ENCODE results near the gene SAPCD1.

DNA sequence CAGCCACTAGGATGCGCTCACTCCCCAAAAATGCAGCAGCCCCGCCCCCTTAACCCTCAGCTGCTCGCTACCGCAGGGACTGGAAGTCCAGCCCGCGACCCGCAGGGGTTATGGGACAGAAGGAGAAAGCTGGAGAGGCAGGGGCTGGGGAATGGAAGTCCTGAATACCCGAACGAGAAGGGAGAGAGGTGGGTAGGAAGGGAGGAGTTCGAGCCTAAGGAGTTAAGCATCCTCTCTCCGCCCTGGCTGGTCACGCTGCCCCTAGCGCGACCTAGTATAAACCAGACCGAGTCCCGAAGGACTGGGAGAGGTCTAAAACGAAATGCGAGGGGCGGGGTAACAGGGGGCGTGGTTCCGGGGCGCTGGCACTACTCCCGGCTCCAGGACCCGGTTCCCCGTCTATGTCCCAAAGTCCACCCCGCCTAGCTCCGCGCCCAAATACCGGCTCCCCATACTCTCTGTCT is 32.9 kb upstream of the SAPCD1 start:
- TF ChIP-seq POLR2A (IDR thresholded peaks at IDR 0.05; ENCODE audit: borderline replicate concordance, extremely low read depth, insufficient read depth, insufficient read length) (no peak), POLR2AphosphoS5 (IDR thresholded peaks at IDR 0.05; ENCODE audit: low read depth, low read length) (peak; percentile 73; the same call in 1 of the 2 replicates), SIN3A (IDR thresholded peaks at IDR 0.05; ENCODE audit: low read depth) (no peak), RAD21 (IDR thresholded peaks at IDR 0.05; ENCODE audit: low read depth) (no peak), SP1 (IDR thresholded peaks at IDR 0.05; ENCODE audit: low read depth) (no peak), EZH2 (IDR thresholded peaks at IDR 0.05) (no peak), CEBPB (IDR thresholded peaks at IDR 0.05; ENCODE audit: low read depth) (no peak), ZNF274 (IDR thresholded peaks at IDR 0.05; ENCODE audit: low read depth, low read length) (no peak), YY1 (IDR thresholded peaks at IDR 0.05; ENCODE audit: extremely low read depth, insufficient replicate concordance, low read depth, low read length) (no peak), JUND (IDR thresholded peaks at IDR 0.05) (no peak)
- TF ChIP-seq, protein P1, sequence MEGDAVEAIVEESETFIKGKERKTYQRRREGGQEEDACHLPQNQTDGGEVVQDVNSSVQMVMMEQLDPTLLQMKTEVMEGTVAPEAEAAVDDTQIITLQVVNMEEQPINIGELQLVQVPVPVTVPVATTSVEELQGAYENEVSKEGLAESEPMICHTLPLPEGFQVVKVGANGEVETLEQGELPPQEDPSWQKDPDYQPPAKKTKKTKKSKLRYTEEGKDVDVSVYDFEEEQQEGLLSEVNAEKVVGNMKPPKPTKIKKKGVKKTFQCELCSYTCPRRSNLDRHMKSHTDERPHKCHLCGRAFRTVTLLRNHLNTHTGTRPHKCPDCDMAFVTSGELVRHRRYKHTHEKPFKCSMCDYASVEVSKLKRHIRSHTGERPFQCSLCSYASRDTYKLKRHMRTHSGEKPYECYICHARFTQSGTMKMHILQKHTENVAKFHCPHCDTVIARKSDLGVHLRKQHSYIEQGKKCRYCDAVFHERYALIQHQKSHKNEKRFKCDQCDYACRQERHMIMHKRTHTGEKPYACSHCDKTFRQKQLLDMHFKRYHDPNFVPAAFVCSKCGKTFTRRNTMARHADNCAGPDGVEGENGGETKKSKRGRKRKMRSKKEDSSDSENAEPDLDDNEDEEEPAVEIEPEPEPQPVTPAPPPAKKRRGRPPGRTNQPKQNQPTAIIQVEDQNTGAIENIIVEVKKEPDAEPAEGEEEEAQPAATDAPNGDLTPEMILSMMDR (IDR thresholded peaks at IDR 0.05 in 2 of 3, conservative IDR thresholded peaks at IDR 0.05 in 1 of 3; ENCODE audit: borderline replicate concordance in 1 of 3, insufficient read depth in 1 of 3, low read depth in 2 of 3, low read length in 2 of 3): peak in 2 of 3 experiments; percentile 50 to 64; a peak in 1 of 6 replicates
- TF ChIP-seq, protein P2, sequence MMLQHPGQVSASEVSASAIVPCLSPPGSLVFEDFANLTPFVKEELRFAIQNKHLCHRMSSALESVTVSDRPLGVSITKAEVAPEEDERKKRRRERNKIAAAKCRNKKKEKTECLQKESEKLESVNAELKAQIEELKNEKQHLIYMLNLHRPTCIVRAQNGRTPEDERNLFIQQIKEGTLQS (IDR thresholded peaks at IDR 0.05): no peak

Data from HCT116 (cell line).